ENCODE data around the gene ADSS1.

The ADSS1 gene

DNA sequence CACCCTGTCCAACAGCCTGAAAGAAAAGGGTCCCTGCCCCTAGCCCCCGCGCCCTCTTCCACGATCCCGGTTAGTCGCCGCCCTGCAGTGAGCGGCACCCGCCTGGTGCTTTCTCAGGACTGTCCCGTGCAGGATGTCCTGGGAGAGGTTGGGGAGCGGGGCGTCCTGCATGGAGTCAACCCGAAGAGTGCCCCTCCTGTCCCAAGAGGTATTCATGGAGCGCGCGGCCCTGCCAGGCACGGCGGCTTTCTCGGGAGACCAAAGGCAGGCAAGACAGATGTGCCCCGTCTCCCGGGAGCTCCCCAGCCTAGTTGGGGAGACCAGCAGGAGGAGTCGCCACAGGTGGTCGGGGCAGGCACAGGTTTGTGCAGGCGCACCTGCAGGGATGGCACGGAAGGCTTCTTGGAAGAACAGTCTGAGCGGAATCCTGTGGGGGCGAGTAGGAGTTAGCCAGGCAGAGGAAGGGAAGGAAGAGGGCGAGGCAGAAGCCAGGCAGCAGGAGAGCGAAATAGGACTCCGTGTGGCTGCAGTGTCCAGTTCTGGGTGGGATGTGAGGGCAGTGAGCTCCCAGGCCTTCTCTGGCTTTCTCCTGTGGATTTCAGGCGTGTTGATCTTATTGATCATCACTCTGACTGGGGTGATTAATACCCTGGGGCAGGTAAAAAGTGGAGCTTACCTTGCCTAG is 29.6 kb downstream of the ADSS1 start:
- H3K4me3 Mint-ChIP-seq, result peak overlapping the region; percentile 92
- H3K36me3 Mint-ChIP-seq, result no peaks in the 10 kb centered on the region
- no peaks in the 10 kb centered on the region for H3K9me3 Mint-ChIP-seq
- H3K4me1 Mint-ChIP-seq, result peaks cover 34% of the 10 kb centered on the region
- peak overlapping the region; percentile 79 for H3K27ac Mint-ChIP-seq
- no peaks in the 10 kb centered on the region for H3K27me3 Mint-ChIP-seq

DNA sequence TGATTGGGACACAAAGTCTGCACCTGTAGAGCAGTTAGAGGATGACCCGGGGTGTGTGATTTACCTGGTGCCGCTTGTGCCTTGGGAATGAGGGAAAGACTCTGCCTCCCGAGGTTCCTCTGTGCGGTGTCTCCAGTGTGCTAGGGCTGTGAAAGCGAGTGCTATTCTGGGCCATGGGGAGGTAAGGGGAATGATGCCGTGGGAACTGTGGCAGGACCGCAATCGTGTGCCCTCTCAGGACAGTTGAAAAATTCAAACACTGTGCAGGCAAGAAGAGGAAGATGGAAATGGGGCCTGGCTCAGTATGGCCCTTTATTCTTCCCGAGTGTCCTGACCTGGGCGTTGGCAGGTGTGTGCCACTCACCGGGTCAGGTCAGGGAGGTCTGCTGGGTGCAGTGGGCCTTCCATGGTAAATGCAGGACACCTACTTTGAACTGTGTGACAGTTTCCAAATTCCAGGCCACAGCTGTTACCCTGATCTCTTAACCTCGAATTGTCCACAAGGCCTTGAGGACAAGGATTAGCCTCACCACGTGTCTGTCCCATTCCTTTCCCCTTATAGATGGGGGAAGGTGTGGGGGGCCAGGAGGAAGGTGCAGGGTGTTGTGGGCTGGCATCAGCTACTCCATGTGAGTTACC is 30.3 kb downstream of the ADSS1 start:
- no peaks in the 10 kb centered on the region for H3K27me3 Mint-ChIP-seq
- H3K36me3 Mint-ChIP-seq, result no peaks in the 10 kb centered on the region
- H3K9me3 Mint-ChIP-seq, result no peaks in the 10 kb centered on the region
- peak overlapping the region; percentile 79 for H3K27ac Mint-ChIP-seq
- peak overlapping the region; percentile 92 for H3K4me3 Mint-ChIP-seq
- H3K4me1 Mint-ChIP-seq, result peaks cover 34% of the 10 kb centered on the region

- no peak overlapping the region for H3K27ac Mint-ChIP-seq
- no peaks in the 10 kb centered on the region for H3K9me3 Mint-ChIP-seq
- H3K36me3 Mint-ChIP-seq, result peaks cover under 1% of the 10 kb centered on the region
- no peaks in the 10 kb centered on the region for H3K27me3 Mint-ChIP-seq
- peaks cover 34% of the 10 kb centered on the region for H3K4me1 Mint-ChIP-seq
- H3K4me3 Mint-ChIP-seq, result no peak overlapping the region
These were observed 31.6 kb downstream of the ADSS1 start for GRCh38 chr14:104755621-104756020.

DNA sequence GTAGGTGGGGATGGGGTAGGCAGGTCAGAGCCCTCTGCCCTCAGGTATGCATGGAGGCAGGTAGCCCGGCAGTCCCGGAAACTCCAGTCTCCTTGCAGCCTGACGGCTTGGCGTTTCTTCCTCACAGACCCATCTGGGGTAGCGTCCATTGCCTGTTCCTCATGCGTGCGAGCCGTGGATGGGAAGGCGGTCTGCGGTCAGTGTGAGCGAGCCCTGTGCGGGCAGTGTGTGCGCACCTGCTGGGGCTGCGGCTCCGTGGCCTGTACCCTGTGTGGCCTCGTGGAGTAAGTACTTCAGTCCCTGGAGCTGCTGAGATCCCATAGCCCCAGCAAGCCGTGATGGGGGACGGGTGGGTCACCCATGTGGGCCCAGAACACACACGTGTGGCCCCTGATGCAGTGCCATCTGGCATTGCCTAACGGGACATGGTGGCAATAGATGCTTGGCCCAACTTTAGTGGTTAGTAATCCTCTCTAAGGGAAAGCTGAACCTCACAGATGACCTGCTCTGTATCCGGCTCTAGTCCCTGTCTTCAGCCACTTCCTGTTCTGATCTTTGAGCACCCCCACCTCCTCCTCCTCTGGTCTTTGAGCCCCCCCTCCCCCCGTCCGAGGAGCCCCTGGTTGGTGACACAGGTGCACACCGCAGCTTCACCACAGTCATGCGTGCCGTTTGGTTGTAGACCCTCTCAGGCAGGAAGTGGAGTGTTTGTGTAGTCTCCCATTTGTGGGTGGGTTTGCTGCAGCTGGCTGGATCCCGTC is 32.6 kb downstream of the ADSS1 start:
- Mint-ChIP-seq H3K4me1 (peaks cover 34% of the 10 kb centered on the region), H3K36me3 (peaks cover 8% of the 10 kb centered on the region), H3K9me3 (no peaks in the 10 kb centered on the region), H3K27ac (no peak overlapping the region), H3K4me3 (no peak overlapping the region), H3K27me3 (no peaks in the 10 kb centered on the region)

- no peak overlapping the region for H3K4me3 Mint-ChIP-seq
- peaks cover 34% of the 10 kb centered on the region for H3K4me1 Mint-ChIP-seq
- no peaks in the 10 kb centered on the region for H3K9me3 Mint-ChIP-seq
- no peaks in the 10 kb centered on the region for H3K27me3 Mint-ChIP-seq
- H3K36me3 Mint-ChIP-seq, result peaks cover 13% of the 10 kb centered on the region
- no peak overlapping the region for H3K27ac Mint-ChIP-seq
These were observed 33.2 kb downstream of the ADSS1 start for GRCh38 chr14:104757238-104757585.

GRCh38 chr14:104757681-104758392 is 33.8 kb downstream of the ADSS1 start:
- H3K27ac Mint-ChIP-seq, result no peak overlapping the region
- H3K36me3 Mint-ChIP-seq, result peaks cover 15% of the 10 kb centered on the region
- no peaks in the 10 kb centered on the region for H3K9me3 Mint-ChIP-seq
- H3K27me3 Mint-ChIP-seq, result no peaks in the 10 kb centered on the region
- H3K4me1 Mint-ChIP-seq, result peaks cover 34% of the 10 kb centered on the region
- no peak overlapping the region for H3K4me3 Mint-ChIP-seq

DNA sequence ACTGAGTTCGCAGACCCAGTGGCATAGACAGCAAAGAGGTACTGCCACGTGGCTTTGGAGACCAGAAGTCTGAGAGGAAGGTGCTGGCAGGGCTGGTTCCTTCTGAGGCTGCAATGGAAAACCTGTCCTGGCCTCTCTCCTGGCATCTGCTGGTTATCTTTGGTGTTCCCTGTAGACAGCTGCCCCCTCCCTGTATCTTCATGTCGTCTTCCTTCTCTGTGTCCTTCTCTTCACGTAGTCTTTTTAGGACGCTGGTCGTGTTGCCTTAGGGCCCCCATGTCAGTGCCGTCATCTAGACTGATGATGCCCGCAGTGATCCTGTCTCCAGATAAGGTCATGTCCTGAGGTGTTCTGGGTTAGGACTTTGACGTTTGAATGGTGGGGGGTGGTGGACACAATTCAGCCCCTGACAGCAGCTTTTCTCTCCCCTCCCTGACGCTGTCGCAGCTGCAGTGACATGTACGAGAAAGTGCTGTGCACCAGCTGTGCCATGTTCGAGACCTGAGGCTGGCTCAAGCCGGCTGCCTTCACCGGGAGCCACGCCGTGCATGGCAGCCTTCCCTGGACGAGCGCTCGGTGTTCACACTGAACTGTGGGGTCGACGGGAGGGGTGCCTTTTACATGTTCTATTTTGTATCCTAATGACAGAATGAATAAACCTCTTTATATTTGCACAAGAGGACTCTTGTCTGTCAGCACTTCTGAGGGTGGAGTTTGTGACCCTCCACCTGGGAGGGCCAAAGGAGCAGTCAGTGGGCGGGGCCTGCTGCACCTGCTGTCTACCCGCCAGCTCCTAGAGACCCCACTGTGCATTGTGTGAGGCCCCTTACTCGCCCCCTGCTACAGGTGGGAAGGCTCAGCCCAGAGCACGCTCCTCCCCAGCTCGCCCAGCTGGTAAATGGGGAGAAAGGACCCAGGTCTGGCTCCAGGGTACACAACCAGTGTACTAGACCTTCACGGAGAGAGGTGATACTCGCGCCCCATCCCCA is 35.2 kb downstream of the ADSS1 start:
- H3K36me3 Mint-ChIP-seq, result peaks cover 15% of the 10 kb centered on the region
- H3K4me1 Mint-ChIP-seq, result peaks cover 27% of the 10 kb centered on the region
- H3K9me3 Mint-ChIP-seq, result no peaks in the 10 kb centered on the region
- no peak overlapping the region for H3K27ac Mint-ChIP-seq
- H3K4me3 Mint-ChIP-seq, result no peak overlapping the region
- H3K27me3 Mint-ChIP-seq, result no peaks in the 10 kb centered on the region

- Mint-ChIP-seq H3K9me3 (no peaks in the 10 kb centered on the region), H3K36me3 (peaks cover 15% of the 10 kb centered on the region), H3K27ac (no peak overlapping the region), H3K4me1 (no peaks in the 10 kb centered on the region), H3K27me3 (no peaks in the 10 kb centered on the region), H3K4me3 (no peak overlapping the region)
These were observed 41.5 kb downstream of the ADSS1 start for GRCh38 chr14:104765517-104765916.

DNA sequence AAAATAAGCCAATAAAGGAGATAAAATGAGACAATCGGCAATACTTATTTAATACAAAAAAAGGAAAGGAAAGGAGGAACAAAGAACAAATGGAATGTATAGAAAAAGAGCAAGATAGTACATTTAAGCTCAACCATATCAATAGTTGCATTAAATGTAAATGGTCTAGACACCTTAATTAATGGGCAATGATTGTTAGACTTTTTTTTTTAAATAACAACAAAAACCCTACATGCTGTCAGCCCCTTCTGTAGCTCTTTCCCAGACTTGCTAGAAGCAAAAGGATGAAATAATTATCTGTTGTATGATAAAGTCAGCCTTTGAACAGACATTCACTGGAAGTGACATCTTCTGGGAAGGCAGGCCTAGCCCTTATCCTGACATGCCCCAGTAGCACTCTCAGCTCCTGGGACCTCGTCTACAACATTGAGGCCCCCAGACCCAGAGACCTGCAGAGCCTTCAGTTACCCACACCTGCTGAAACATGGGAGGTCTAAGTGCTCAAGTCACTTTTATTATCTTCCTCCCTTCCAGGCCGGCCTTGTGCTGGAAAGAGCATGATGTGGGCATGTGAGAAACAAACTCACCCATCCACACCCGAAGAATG is 42.3 kb downstream of the ADSS1 start:
- peak overlapping the region; percentile 51 for H3K27ac Mint-ChIP-seq
- H3K27me3 Mint-ChIP-seq, result no peaks in the 10 kb centered on the region
- no peak overlapping the region for H3K4me3 Mint-ChIP-seq
- H3K4me1 Mint-ChIP-seq, result no peaks in the 10 kb centered on the region
- H3K36me3 Mint-ChIP-seq, result peaks cover 10% of the 10 kb centered on the region
- no peaks in the 10 kb centered on the region for H3K9me3 Mint-ChIP-seq

GRCh38 chr14:104766863-104767633 is 43.0 kb downstream of the ADSS1 start:
- Mint-ChIP-seq H3K27ac (no peak overlapping the region), H3K27me3 (no peaks in the 10 kb centered on the region), H3K4me1 (no peaks in the 10 kb centered on the region), H3K4me3 (no peak overlapping the region), H3K9me3 (no peaks in the 10 kb centered on the region), H3K36me3 (peaks cover 9% of the 10 kb centered on the region)

DNA sequence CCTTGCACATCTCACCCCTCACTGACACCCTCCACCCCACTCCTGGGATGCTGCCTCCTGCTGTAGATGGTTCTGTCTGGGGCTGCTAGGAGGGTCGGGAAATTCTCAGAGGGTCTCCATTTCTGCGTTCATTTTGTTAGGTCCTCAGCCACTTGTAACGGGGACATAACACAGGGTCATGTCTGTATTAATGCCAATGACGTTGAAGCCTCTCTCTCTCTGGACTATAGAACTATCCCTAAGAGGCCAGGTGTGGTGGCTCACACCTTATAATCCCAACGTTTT is 43.5 kb downstream of the ADSS1 start:
- no peaks in the 10 kb centered on the region for H3K9me3 Mint-ChIP-seq
- no peak overlapping the region for H3K27ac Mint-ChIP-seq
- no peaks in the 10 kb centered on the region for H3K4me1 Mint-ChIP-seq
- H3K36me3 Mint-ChIP-seq, result peaks cover 7% of the 10 kb centered on the region
- no peaks in the 10 kb centered on the region for H3K27me3 Mint-ChIP-seq
- no peak overlapping the region for H3K4me3 Mint-ChIP-seq

DNA sequence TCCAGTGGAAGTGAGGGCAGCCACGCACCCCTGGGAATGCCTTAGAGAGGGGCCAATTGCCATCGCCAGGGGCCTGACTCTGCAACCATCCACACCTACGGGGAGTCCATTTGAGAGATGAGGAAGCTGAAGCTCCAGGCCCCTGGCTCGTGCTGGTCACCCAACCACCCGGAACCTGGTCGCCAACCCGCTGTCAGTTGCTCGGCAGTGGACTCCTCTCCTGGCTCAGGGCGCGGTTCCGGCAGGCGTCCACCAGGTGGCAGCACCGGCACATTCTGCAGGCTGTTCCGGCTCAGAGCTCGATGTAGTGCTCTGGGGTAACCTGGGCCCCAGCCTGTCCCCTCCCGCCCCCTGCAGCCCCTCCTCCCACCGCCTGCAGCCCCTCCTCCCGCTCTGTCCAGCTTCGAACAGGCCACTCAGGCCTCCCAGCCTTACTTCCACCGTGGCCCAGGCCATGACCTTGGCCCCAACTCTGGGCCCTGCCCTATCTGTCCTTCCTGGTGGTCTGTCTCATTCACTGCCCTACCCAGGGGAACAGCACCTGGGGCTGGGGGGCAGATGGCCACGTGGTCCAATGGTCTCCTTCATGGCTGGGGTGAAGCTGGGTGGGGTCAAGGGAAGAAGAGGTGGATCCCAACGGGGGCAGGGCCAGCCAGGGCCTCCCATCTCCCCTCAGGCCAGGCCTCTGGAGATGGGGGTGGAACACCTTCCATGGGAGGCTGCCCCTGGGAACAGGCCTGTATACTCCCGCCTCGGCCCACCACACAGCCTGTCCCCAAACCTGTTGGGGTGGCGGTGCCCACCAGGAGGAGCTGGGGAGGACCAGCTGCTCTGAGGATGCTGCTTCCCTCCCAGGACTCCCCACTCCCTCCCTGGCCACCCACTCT is 44.7 kb downstream of the ADSS1 start:
- Mint-ChIP-seq H3K4me3 (no peak overlapping the region), H3K27ac (no peak overlapping the region), H3K9me3 (no peaks in the 10 kb centered on the region), H3K36me3 (peaks cover 7% of the 10 kb centered on the region), H3K27me3 (no peaks in the 10 kb centered on the region), H3K4me1 (no peaks in the 10 kb centered on the region)

- Mint-ChIP-seq H3K4me1 (no peaks in the 10 kb centered on the region), H3K27ac (no peak overlapping the region), H3K9me3 (no peaks in the 10 kb centered on the region), H3K27me3 (no peaks in the 10 kb centered on the region), H3K4me3 (no peak overlapping the region), H3K36me3 (peaks cover 7% of the 10 kb centered on the region)
These were observed 45.5 kb downstream of the ADSS1 start for GRCh38 chr14:104769324-104770071.

Data from activated naive CD4-positive, alpha-beta T cell treated with anti-CD3 and anti-CD28 coated beads, Interleukin-2, amount 50 U/mL, for 24 hours (primary cell).